ENCODE measurements around the gene TECTA. TPM values are rescaled to one million over a fixed set of nuclear protein-coding genes. Genes with fewer than 3 reads are reported as not detected.

TECTA gene
- total and polyA plus RNA-seq, 8 donors, result 0.18 to 0.73 (median 0.35) TPM

DNA sequence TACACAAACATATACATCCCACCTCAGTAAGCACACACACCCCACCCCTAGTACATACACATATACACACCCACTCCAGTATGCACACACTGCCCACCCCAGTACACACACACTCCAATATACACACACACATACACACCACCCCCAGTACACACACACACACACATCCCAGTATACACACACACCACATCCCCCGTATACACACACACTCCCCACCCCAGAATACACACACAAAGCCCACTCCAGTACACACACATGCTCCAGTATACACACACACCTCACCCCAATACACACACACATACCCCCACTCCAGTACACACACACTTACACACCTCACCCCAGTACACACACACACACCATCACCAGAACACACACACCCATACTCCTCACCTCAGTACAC, 7.4 kb downstream of the TECTA start:
- 35 to 90% methylated on average over 1 of the region's 1 CpG for WGBS, 2 donors
- H3K27me3 ChIP-seq, result no peaks in the 10 kb centered on the region
- H3K27ac ChIP-seq, result no peak overlapping the region
- ATAC-seq, result no peak
- H3K9me3 ChIP-seq, result no peaks in the 10 kb centered on the region
- H3K36me3 ChIP-seq, result no peaks in the 10 kb centered on the region
- DNase-seq, result no peak
- no peaks in the 10 kb centered on the region for H3K4me1 ChIP-seq
- TF ChIP-seq, protein P1, sequence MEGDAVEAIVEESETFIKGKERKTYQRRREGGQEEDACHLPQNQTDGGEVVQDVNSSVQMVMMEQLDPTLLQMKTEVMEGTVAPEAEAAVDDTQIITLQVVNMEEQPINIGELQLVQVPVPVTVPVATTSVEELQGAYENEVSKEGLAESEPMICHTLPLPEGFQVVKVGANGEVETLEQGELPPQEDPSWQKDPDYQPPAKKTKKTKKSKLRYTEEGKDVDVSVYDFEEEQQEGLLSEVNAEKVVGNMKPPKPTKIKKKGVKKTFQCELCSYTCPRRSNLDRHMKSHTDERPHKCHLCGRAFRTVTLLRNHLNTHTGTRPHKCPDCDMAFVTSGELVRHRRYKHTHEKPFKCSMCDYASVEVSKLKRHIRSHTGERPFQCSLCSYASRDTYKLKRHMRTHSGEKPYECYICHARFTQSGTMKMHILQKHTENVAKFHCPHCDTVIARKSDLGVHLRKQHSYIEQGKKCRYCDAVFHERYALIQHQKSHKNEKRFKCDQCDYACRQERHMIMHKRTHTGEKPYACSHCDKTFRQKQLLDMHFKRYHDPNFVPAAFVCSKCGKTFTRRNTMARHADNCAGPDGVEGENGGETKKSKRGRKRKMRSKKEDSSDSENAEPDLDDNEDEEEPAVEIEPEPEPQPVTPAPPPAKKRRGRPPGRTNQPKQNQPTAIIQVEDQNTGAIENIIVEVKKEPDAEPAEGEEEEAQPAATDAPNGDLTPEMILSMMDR (IDR thresholded peaks at IDR 0.05), result no peak
- no peak for FAIRE-seq
- no peak overlapping the region for H3K4me3 ChIP-seq
- intact Hi-C loops (cut with DNase I), result no loop called here

DNA sequence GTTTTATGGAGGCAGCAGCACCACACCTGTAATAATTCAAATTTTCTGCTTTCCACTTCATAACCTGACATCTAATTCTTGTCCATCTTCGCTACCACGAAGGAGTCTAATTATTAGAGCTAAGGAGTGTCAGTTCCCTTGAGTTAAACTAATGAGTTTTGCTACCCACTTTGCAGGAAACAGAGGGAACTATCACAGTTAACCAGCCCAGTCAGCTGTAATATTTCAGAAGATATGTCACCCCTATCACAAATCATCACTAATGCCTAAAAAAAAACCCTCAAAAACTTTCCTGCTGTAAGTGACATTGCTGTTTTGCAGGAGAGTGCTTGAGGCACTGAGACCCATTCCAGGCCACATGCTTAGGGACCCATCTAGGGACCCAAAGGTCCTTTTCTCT, 8.4 kb downstream of the TECTA start:
- Histone ChIP-seq H3K27me3 (no peaks in the 10 kb centered on the region), H3K27ac (no peak overlapping the region), H3K4me3 (no peak overlapping the region), H3K36me3 (no peaks in the 10 kb centered on the region), H3K9me3 (no peaks in the 10 kb centered on the region), H3K4me1 (no peaks in the 10 kb centered on the region)
- no peak for ATAC-seq
- TF ChIP-seq, protein P1 (IDR thresholded peaks at IDR 0.05), result no peak
- FAIRE-seq, result no peak
- WGBS, 2 donors, result 85 to 86% methylated on average over 2 of the region's 2 CpGs
- DNase-seq, result no peak
- intact Hi-C loops (cut with DNase I), result no loop called here

DNA sequence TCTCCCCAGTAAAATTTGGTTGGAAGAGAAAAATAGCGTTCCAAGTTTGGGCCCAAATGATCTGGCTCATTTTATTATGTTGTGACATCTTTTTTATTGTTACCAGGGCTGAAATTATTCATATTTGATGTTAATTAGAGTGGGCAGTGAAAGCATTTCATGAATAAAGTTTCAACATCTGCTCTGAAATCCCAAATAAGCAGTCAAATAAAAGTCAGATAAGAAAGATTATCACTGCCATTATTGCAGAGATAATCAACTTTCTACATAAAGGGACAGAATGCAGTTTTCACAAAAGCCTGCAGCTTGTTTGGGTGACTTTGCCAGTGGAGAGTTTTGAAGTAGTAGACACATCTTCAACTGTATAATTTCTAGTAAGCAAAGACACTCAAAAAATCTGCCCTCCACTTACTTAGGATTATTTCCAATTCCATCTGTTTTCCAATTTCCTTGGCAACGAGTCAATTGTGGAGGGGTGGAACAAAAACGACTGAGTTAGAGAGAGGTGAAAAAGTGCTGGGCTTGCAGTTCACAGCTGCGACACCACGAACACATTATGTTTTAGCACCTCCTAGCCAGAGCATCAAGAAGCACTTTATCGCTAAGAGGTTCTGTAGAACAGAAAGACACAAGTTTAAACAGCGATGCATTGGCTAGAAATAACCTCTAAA, 9.0 kb downstream of the TECTA start:
- Histone ChIP-seq H3K27ac (no peak overlapping the region), H3K27me3 (no peaks in the 10 kb centered on the region), H3K9me3 (no peaks in the 10 kb centered on the region), H3K4me3 (no peak overlapping the region), H3K4me1 (no peaks in the 10 kb centered on the region), H3K36me3 (no peaks in the 10 kb centered on the region)
- WGBS, 2 donors, result 60 to 69% methylated on average over 7 of the region's 7 CpGs
- DNase-seq, result no peak
- intact Hi-C loops (cut with DNase I), result no loop called here
- FAIRE-seq, result no peak
- TF ChIP-seq, protein P1 (IDR thresholded peaks at IDR 0.05), result no peak
- no peak for ATAC-seq

DNA sequence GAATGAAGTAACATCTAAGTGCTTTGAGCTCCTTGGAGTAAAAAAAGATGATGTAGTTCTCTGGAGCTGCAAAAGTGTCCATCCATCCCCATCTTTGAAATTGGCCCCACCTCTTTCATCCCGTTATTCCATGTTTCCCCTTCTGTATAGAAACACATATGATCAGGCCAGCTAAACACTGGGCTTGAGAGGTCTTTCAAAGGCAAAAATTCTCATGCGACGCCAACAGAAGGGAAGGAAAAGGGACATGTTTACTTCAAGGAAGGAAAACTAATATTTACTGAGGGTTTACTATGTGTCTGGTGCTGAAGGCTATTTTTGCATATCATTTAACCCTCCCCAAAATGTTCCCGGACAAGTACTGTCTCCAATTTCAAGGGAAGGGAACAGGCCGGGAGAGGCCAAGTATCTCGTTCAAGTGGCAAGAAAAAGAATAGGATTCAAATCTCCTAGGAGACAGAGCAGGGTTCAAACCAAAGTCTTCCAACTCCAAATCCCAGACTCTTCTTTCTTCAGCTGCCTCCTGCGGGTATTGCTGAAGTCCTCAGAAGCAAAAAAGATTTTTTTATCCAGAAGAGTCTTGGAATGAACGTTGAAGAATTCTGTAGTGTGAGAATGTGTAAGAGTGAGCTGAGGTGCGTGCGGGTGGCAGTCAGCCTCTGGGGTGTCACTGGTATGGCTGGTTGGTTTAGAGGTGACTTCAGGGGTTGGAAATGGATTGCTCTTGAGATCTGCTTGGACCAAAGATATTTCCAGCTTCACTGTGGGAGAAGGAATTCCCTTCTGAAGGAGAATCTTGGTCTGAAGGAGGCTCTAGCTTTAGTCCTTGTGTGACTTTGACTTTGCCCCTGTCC, 10.1 kb downstream of the TECTA start:
- H3K27ac ChIP-seq, result no peak overlapping the region
- no peaks in the 10 kb centered on the region for H3K36me3 ChIP-seq
- FAIRE-seq (no peak), DNase-seq (no peak), ATAC-seq (no peak)
- TF ChIP-seq, protein P1 (IDR thresholded peaks at IDR 0.05), result no peak
- H3K9me3 ChIP-seq, result no peaks in the 10 kb centered on the region
- H3K4me1 ChIP-seq, result no peaks in the 10 kb centered on the region
- whole genome bisulfite sequencing, 2 donors, result 75 to 80% methylated on average over 10 of the region's 10 CpGs
- intact Hi-C loops (cut with DNase I), result no loop called here
- no peak overlapping the region for H3K4me3 ChIP-seq
- no peaks in the 10 kb centered on the region for H3K27me3 ChIP-seq

Measured in pancreas (tissue), 10 donors.